Gastrocnemius medialis (tissue), 4 donors: ENCODE data around the gene HAUS6. TPM values are rescaled to one million over a fixed set of nuclear protein-coding genes. Genes with fewer than 3 reads are reported as not detected.
A peak's percentile ranks its signal among the peaks of the same experiment; 100 is the strongest.

Experiments
- ATAC-seq, 2 donors: fragments of 150-250 bp; one replicate each; pipeline ENCODE4 v1.9.1; 2016
- DNase-seq, 2 donors: peaks; one replicate each; pipeline ENCODE4 v3.0.0-alpha.2; 2019
- H3K27ac ChIP-seq, 4 donors: fragments of 200-600 bp; sonication (generic); 1 replicate in 1 of 4; 2 replicates in 3 of 4; pipeline ENCODE4 v1.5.1; 2016 to 2018; ENCODE audit warnings: mild to moderate bottlenecking in 2 of 4, moderate library complexity in 1 of 4
- H3K27me3 ChIP-seq, 3 donors: fragments of 200-600 bp; sonication (generic) in 2 of 3; 1 replicate in 1 of 3; 2 replicates in 2 of 3; pipeline versions ENCODE4 v1.5.1 to v1.6.0; 2016 to 2019; ENCODE audit warnings: mild to moderate bottlenecking in 1 of 3, moderate library complexity in 1 of 3
- H3K36me3 ChIP-seq, 2 donors: fragments of 200-600 bp; sonication (generic) in 1 of 2; one replicate each; pipeline ENCODE4 v1.5.1; 2017 to 2018
- H3K4me1 ChIP-seq, 2 donors: fragments of 200-600 bp; sonication (generic) in 1 of 2; one replicate each; pipeline ENCODE4 v1.5.1; 2016 to 2017; ENCODE audit warnings: mild to moderate bottlenecking in 2 of 2
- H3K4me3 ChIP-seq, 4 donors: fragments of 200-600 bp; sonication (generic) in 3 of 4; 1 replicate in 1 of 4; 2 replicates in 3 of 4; pipeline ENCODE4 v1.5.1; 2016 to 2019; ENCODE audit warnings: mild to moderate bottlenecking in 2 of 4
- H3K9me3 ChIP-seq, 3 donors: fragments of 200-600 bp; sonication (generic) in 2 of 3; 1 replicate in 1 of 3; 2 replicates in 2 of 3; pipeline ENCODE4 v1.5.1; 2016 to 2019
- CTCF ChIP-seq, 5 experiments: fragments of 450-650 bp in 3 of 5; fragments of 200-600 bp in 2 of 5; sonication (generic) in 2 of 5; IDR thresholded peaks in 4 of 5; conservative IDR thresholded peaks in 1 of 5; 1 replicate in 4 of 5; 2 replicates in 1 of 5; pipeline ENCODE4 v1.5.1; 2016 to 2019; ENCODE audit warnings: antibody characterized with exemption in 5 of 5, mild to moderate bottlenecking in 3 of 5, moderate library complexity in 3 of 5
- POLR2A ChIP-seq, 2 donors: fragments of 450-650 bp; IDR thresholded peaks; one replicate each; pipeline ENCODE4 v1.6.1; 2017; ENCODE audit warnings: antibody characterized with exemption in 2 of 2, mild to moderate bottlenecking in 2 of 2, moderate library complexity in 2 of 2
- in situ Hi-C, 4 donors: fragments of 200-750 bp; cut with MboI; loops; one replicate each; pipeline versions ENCODE4 v1.15.0 to v1.8.0; 2017; ENCODE audit warnings: low sequenced_read_pairs in 4 of 4
- intact Hi-C: fragments of 100-400 bp; cut with DNase I; formaldehyde crosslinking; loops from one replicate; pipeline ENCODE4 v1.15.1; 2023; ENCODE audit warnings: low total_unique reads
- total RNA-seq, 4 donors: library from RNA; depleted of rRNA; stranded (reverse); fragments of >200 nt; gene quantifications; one replicate each; pipeline versions ENCODE4 v1.1.0 to v1.2.3, GENCODE V29; 2016

The HAUS6 gene
- total RNA-seq, 4 donors from 2014 or later: 3.7 to 6.3 (median 5.3) TPM

GRCh38 chr9:19124430-19124793, 21.7 kb upstream of the HAUS6 start:
- in situ Hi-C loops (no loop called here), intact Hi-C loops (no loop called here)
- DNase-seq (no peak), ATAC-seq (no peak)
- Histone ChIP-seq H3K9me3 (no peaks in the 10 kb centered on the region), H3K4me1 (peaks cover 50 to 55% of the 10 kb centered on the region in 2 donors), H3K27me3 (no peaks in the 10 kb centered on the region), H3K36me3 (peaks cover 20 to 61% of the 10 kb centered on the region in 2 donors), H3K27ac (peak overlapping the region; percentile 95 to 98 (median 96)), H3K4me3 (peak overlapping the region; percentile 80 to 86 (median 82))
- TF ChIP-seq POLR2A (IDR thresholded peaks at IDR 0.05) (no peak), CTCF (IDR thresholded peaks at IDR 0.05 in 4 of 5, conservative IDR thresholded peaks at IDR 0.05 in 1 of 5) (no peak)

- peaks cover 23 to 79% of the 10 kb centered on the region in 2 donors for H3K36me3 ChIP-seq
- peak overlapping the region in 1 of 4 donors; percentile 84 for H3K4me3 ChIP-seq
- H3K27ac ChIP-seq: peak overlapping the region; percentile 95 to 98 (median 96)
- in situ Hi-C loops: no loop called here
- no peak for ATAC-seq
- peaks cover 61 to 64% of the 10 kb centered on the region in 2 donors for H3K4me1 ChIP-seq
- intact Hi-C loops: loop anchor here (1.0 kb wide), 1 partner anchor 37 kb away; no protein-coding TSS in a partner anchor
- DNase-seq: no peak
- no peaks in the 10 kb centered on the region for H3K9me3 ChIP-seq
- H3K27me3 ChIP-seq: no peaks in the 10 kb centered on the region
- peak in 1 of 2 donors; percentile 9 for TF ChIP-seq POLR2A (IDR thresholded peaks at IDR 0.05)
- TF ChIP-seq CTCF (IDR thresholded peaks at IDR 0.05 in 4 of 5, conservative IDR thresholded peaks at IDR 0.05 in 1 of 5): peak in 2 of 5 experiments; percentile 17 to 20
Measured at GRCh38 chr9:19122490-19123042, 19.9 kb upstream of the HAUS6 start.

GRCh38 chr9:19120877-19121276, 18.2 kb upstream of the HAUS6 start:
- H3K27ac ChIP-seq: peak overlapping the region; percentile 95 to 98 (median 96)
- intact Hi-C loops: no loop called here
- peaks cover 66 to 76% of the 10 kb centered on the region in 2 donors for H3K4me1 ChIP-seq
- in situ Hi-C loops: no loop called here
- no peak for TF ChIP-seq CTCF (IDR thresholded peaks at IDR 0.05 in 4 of 5, conservative IDR thresholded peaks at IDR 0.05 in 1 of 5)
- TF ChIP-seq POLR2A (IDR thresholded peaks at IDR 0.05): no peak
- no peaks in the 10 kb centered on the region for H3K9me3 ChIP-seq
- DNase-seq (no peak), ATAC-seq (no peak)
- no peak overlapping the region for H3K4me3 ChIP-seq
- H3K36me3 ChIP-seq: peaks cover 26 to 89% of the 10 kb centered on the region in 2 donors
- H3K27me3 ChIP-seq: no peaks in the 10 kb centered on the region

- ATAC-seq: no peak
- in situ Hi-C loops: no loop called here
- peaks cover 63 to 82% of the 10 kb centered on the region in 2 donors for H3K4me1 ChIP-seq
Measured at GRCh38 chr9:19119801-19120440, 17.2 kb upstream of the HAUS6 start.

More at GRCh38 chr9:19119801-19120440, 17.2 kb upstream of the HAUS6 start:
- H3K4me3 ChIP-seq: no peak overlapping the region
- DNase-seq: no peak
- H3K36me3 ChIP-seq: peaks cover 24 to 89% of the 10 kb centered on the region in 2 donors
- peak overlapping the region; percentile 95 to 98 (median 96) for H3K27ac ChIP-seq
- H3K27me3 ChIP-seq: no peaks in the 10 kb centered on the region
- no peaks in the 10 kb centered on the region for H3K9me3 ChIP-seq
- intact Hi-C loops: no loop called here
- TF ChIP-seq POLR2A (IDR thresholded peaks at IDR 0.05) (no peak), CTCF (IDR thresholded peaks at IDR 0.05 in 4 of 5, conservative IDR thresholded peaks at IDR 0.05 in 1 of 5) (no peak)
